IMR-90 (cell line): Measurements from ENCODE around the gene TSC1. TPM values are rescaled to one million over a fixed set of nuclear protein-coding genes. Genes with fewer than 3 reads are reported as not detected.
A peak's percentile ranks its signal among the peaks of the same experiment; 100 is the strongest.

ENCODE experiments used
- ATAC-seq: fragments of 200-7000 bp; cut with Tn5 transposase; 2 replicates; pipeline ENCODE4 v1.9.1; 2020; ENCODE audit warnings: low read depth, mild to moderate bottlenecking, moderate library complexity
- BruUV-seq: library from RNA; stranded (reverse); fragments of 400-500 nt; replicated peaks from 2 replicates; lab custom pipeline; 2021; lab: Mats Ljungman, UMichigan
- CTCF ChIA-PET: fragments of 300-600 bp; formaldehyde crosslinking; extraction: SDS; loops from one replicate; lab custom pipeline; 2021; ENCODE audit warnings: antibody characterized with exemption; lab: Yijun Ruan, JAX
- POLR2A ChIA-PET: fragments of 300-600 bp; sonication (Branson Sonifier 250); formaldehyde crosslinking; loops from one replicate; lab custom pipeline; 2022; ENCODE audit warnings: antibody characterized with exemption; ENCODE audit not compliant: unreplicated experiment; lab: Charles Lee
- DNase-seq: peaks from one replicate; pipeline ENCODE4 v3.0.0; 2013
- H2AFZ ChIP-seq: replicated peaks from 2 replicates; pipeline ENCODE3; 2013; ENCODE audit warnings: low read length, mild to moderate bottlenecking; ENCODE audit not compliant: poor library complexity
- H2AK5ac ChIP-seq: 2 replicates; pipeline ENCODE4 v1.6.1; 2013; ENCODE audit warnings: low read depth, low read length, inconsistent platforms
- H2AK9ac ChIP-seq: replicated peaks from 2 replicates; pipeline ENCODE3; 2013; ENCODE audit warnings: mild to moderate bottlenecking, low read depth, low read length, moderate library complexity; ENCODE audit not compliant: poor library complexity
- H2BK120ac ChIP-seq: 2 replicates; pipeline ENCODE4 v1.6.1; 2013; ENCODE audit warnings: low read depth, low read length, inconsistent platforms
- H2BK15ac ChIP-seq: 3 replicates; pipeline ENCODE4 v1.6.1; 2013; ENCODE audit warnings: low read depth, low read length, inconsistent platforms
- H2BK20ac ChIP-seq: 2 replicates; pipeline ENCODE4 v1.6.1; 2013; ENCODE audit warnings: low read depth, mild to moderate bottlenecking, inconsistent platforms, low read length, moderate library complexity
- H2BK5ac ChIP-seq: 2 replicates; pipeline ENCODE4 v1.6.1; 2013; ENCODE audit warnings: mild to moderate bottlenecking, low read depth, low read length, inconsistent platforms; ENCODE audit not compliant: poor library complexity, severe bottlenecking
- H3K14ac ChIP-seq: replicated peaks from 2 replicates; pipeline ENCODE4 v1.6.1; 2013; ENCODE audit warnings: low read depth, low read length, inconsistent platforms
- H3K18ac ChIP-seq: 2 replicates; pipeline ENCODE4 v1.6.1; 2013; ENCODE audit warnings: low read depth, low read length, control low read depth
- H3K23ac ChIP-seq: 2 replicates; pipeline ENCODE4 v1.6.1; 2013; ENCODE audit warnings: low read depth, low read length, inconsistent platforms
- H3K27ac ChIP-seq: 2 replicates; pipeline ENCODE4 v1.5.1; 2013; ENCODE audit warnings: mild to moderate bottlenecking, control low read depth, low read length; ENCODE audit not compliant: insufficient read depth
- H3K27me3 ChIP-seq: 2 replicates; pipeline ENCODE4 v1.6.1; 2013; ENCODE audit warnings: low read length; ENCODE audit not compliant: control insufficient read depth, insufficient read depth
- H3K36me3 ChIP-seq: 2 replicates; pipeline ENCODE4 v1.6.1; 2013; ENCODE audit warnings: low read length, mixed read lengths; ENCODE audit not compliant: control insufficient read depth, insufficient read depth
- H3K4ac ChIP-seq: 2 replicates; pipeline ENCODE4 v1.6.1; 2013; ENCODE audit warnings: low read depth, low read length, inconsistent platforms
- H3K4me1 ChIP-seq: 2 replicates; pipeline ENCODE4 v1.6.1; 2013; ENCODE audit warnings: low read length, mixed read lengths; ENCODE audit not compliant: control insufficient read depth, insufficient read depth
- H3K4me2 ChIP-seq: 2 replicates; pipeline ENCODE4 v1.6.1; 2013; ENCODE audit warnings: low read depth, mild to moderate bottlenecking, control low read depth, low read length, moderate library complexity
- H3K4me3 ChIP-seq: 2 replicates; pipeline ENCODE4 v1.5.1; 2013; ENCODE audit warnings: low read depth, mild to moderate bottlenecking, control low read depth, low read length, moderate library complexity; ENCODE audit not compliant: insufficient read depth
- H3K56ac ChIP-seq: 2 replicates; pipeline ENCODE4 v1.6.1; 2013; ENCODE audit warnings: low read length, inconsistent platforms; ENCODE audit not compliant: insufficient read depth; ENCODE audit errors: extremely low read depth
- H3K79me1 ChIP-seq, 2 experiments: 2 replicates each; pipeline ENCODE4 v1.6.1; 2013; ENCODE audit warnings: low read length in 2 of 2, inconsistent platforms in 1 of 2, low read depth in 1 of 2
- H3K9ac ChIP-seq: 2 replicates; pipeline ENCODE4 v1.6.1; 2013; ENCODE audit warnings: low read depth, low read length, control low read depth
- H3K9me1 ChIP-seq: 2 replicates; pipeline ENCODE4 v1.6.1; 2013; ENCODE audit warnings: low read length, inconsistent platforms; ENCODE audit not compliant: insufficient read depth
- H3K9me3 ChIP-seq: 2 replicates; pipeline ENCODE4 v1.6.1; 2013; ENCODE audit warnings: low read length; ENCODE audit not compliant: control insufficient read depth, insufficient read depth
- H4K20me1 ChIP-seq: 2 replicates; pipeline ENCODE4 v1.6.1; 2013; ENCODE audit warnings: low read length, inconsistent platforms; ENCODE audit not compliant: insufficient read depth
- H4K5ac ChIP-seq: 2 replicates; pipeline ENCODE4 v1.6.1; 2013; ENCODE audit warnings: mild to moderate bottlenecking, low read depth, low read length, control low read depth
- H4K8ac ChIP-seq, 2 experiments: 2 replicates each; pipeline ENCODE4 v1.6.1; 2013; ENCODE audit warnings: low read depth in 2 of 2, low read length in 2 of 2, control low read depth in 1 of 2, inconsistent platforms in 1 of 2
- H4K91ac ChIP-seq: 2 replicates; pipeline ENCODE4 v1.6.1; 2013; ENCODE audit warnings: low read depth, low read length, inconsistent platforms; ENCODE audit not compliant: insufficient read depth
- CHD1 ChIP-seq: IDR thresholded peaks from 2 replicates; pipeline ENCODE4 v1.6.1; 2012; ENCODE audit warnings: low read depth, low read length, improper control_type of control experiment
- ELK1 ChIP-seq: fragments of 150-350 bp; IDR thresholded peaks from 2 replicates; pipeline ENCODE4 v1.6.1; 2016; ENCODE audit warnings: low read depth, mild to moderate bottlenecking, low read length, moderate library complexity, borderline replicate concordance
- NFE2L2 ChIP-seq: fragments of 150-350 bp; IDR thresholded peaks from 2 replicates; pipeline ENCODE4 v1.6.1; 2016; ENCODE audit warnings: low read depth, mild to moderate bottlenecking, low read length
- POLR2A ChIP-seq: IDR thresholded peaks from 2 replicates; pipeline ENCODE4 v1.6.1; 2012; ENCODE audit warnings: mild to moderate bottlenecking, low read depth, low read length
- RAD21 ChIP-seq: IDR thresholded peaks from 2 replicates; pipeline ENCODE4 v1.6.1; 2012; ENCODE audit warnings: low read length, improper control_type of control experiment
- WGBS, 2 experiments: methylation state at CpG; one replicate each; pipeline versions ENCODE4 v1.1.5 to v1.1.7; 2013; ENCODE audit warnings: missing lambda C conversion rate in 2 of 2; ENCODE audit not compliant: insufficient read length in 1 of 2; ENCODE audit errors: extremely low coverage in 2 of 2; 5-methylcytosine and 5-hydroxymethylcytosine counted together
- dilution Hi-C: fragments of 300-500 bp; cut with HindIII; formaldehyde crosslinking; loops from one replicate; pipeline ENCODE4 v1.14.3; 2018; ENCODE audit warnings: low sequenced_read_pairs; ENCODE audit not compliant: unreplicated experiment
- in situ Hi-C: fragments of 300-500 bp; cut with MboI; formaldehyde crosslinking; loops from 3 replicates; pipeline ENCODE4 v1.14.3; 2019; ENCODE audit warnings: low sequenced_read_pairs, inconsistent platforms, mixed read lengths
- intact Hi-C: fragments of 100-400 bp; cut with micrococcal nuclease; formaldehyde crosslinking; loops from 2 replicates; pipeline ENCODE4 v1.10.0; 2022
- polyA plus RNA-seq, 3 experiments: library from polyadenylated mRNA; depleted of rRNA; stranded (reverse); fragments of >200 nt; gene quantifications; 2 replicates each; pipeline ENCODE4 v1.2.3, GENCODE V29; 2012; ENCODE audit warnings: low replicate concordance in 1 of 3
- total RNA-seq: library from RNA; depleted of rRNA; stranded (reverse); fragments of >200 nt; gene quantifications from 2 replicates; pipeline ENCODE4 v1.2.3, GENCODE V29; 2012
- TF ChIP-seq, protein P1 (sequence below): fragments of 150-350 bp; IDR thresholded peaks from 2 replicates; pipeline ENCODE4 v1.6.1; 2017; ENCODE audit warnings: mild to moderate bottlenecking, antibody characterized with exemption, low read length, low read depth
- TF ChIP-seq, protein P2 (sequence below): conservative IDR thresholded peaks from 2 replicates; pipeline ENCODE4 v1.5.1; 2012; ENCODE audit warnings: mild to moderate bottlenecking, low read depth, low read length, improper control_type of control experiment

TSC1 gene
- total and polyA plus RNA-seq, 2 of the 4 experiments (the other 2 are of a cell fraction), result 25.7 to 56.3 TPM

DNA sequence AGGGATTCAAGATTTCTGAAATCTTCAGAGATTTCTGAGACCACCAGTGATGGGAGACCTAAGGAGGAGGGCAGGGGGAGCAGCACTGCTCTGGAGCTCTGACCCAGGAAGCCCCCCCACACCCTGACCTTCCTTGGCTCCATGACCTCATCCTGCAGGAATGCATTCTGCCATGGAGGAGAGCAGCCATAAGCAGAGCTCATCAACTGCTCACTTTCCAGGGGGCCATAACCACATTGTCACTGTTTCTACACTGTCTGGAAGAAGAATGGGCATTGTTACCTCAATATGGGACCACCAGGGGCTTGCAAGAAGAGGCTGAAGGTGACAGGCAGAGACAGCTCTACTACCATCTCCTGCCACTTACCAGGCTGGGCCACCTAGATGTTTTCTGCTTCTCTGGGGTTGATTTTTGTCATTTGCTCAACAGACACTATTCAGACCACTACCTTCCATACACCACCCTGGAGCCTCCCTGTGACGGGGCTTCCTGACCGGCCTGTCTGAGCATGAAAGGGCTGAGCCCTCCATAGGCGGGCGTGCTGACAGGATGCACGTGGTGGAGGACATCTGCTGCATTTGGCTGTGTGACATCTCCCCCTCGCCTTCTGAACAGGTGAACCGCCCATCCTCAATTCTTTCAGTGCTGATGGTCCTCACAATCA is 2.3 kb upstream of the TSC1 start:
- H3K56ac ChIP-seq, result no peak overlapping the region
- H2BK15ac ChIP-seq, result peak overlapping the region; percentile 88
- peak overlapping the region; percentile 94 for H2BK120ac ChIP-seq
- peak overlapping the region; percentile 44 to 98 for H4K8ac ChIP-seq
- H3K4me1 ChIP-seq, result peaks cover 19% of the 10 kb centered on the region
- H3K4me3 ChIP-seq, result no peak overlapping the region
- WGBS, 2 experiments, result 80% methylated on average over 1 of the region's 7 CpGs; no CpG with 5 or more reads in 1 of the 2 experiments
- peak; percentile 56 for DNase-seq
- peak overlapping the region; percentile 97 for H3K14ac ChIP-seq
- H4K5ac ChIP-seq, result peak overlapping the region; percentile 95
- H3K9me1 ChIP-seq, result peaks cover 17% of the 10 kb centered on the region
- peak; percentile 36 for ATAC-seq
- peak overlapping the region; percentile 53 for H3K18ac ChIP-seq
- no peak overlapping the region for H3K9ac ChIP-seq
- TF ChIP-seq, protein P1, sequence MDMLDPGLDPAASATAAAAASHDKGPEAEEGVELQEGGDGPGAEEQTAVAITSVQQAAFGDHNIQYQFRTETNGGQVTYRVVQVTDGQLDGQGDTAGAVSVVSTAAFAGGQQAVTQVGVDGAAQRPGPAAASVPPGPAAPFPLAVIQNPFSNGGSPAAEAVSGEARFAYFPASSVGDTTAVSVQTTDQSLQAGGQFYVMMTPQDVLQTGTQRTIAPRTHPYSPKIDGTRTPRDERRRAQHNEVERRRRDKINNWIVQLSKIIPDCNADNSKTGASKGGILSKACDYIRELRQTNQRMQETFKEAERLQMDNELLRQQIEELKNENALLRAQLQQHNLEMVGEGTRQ, result no peak
- TF ChIP-seq, protein P2, sequence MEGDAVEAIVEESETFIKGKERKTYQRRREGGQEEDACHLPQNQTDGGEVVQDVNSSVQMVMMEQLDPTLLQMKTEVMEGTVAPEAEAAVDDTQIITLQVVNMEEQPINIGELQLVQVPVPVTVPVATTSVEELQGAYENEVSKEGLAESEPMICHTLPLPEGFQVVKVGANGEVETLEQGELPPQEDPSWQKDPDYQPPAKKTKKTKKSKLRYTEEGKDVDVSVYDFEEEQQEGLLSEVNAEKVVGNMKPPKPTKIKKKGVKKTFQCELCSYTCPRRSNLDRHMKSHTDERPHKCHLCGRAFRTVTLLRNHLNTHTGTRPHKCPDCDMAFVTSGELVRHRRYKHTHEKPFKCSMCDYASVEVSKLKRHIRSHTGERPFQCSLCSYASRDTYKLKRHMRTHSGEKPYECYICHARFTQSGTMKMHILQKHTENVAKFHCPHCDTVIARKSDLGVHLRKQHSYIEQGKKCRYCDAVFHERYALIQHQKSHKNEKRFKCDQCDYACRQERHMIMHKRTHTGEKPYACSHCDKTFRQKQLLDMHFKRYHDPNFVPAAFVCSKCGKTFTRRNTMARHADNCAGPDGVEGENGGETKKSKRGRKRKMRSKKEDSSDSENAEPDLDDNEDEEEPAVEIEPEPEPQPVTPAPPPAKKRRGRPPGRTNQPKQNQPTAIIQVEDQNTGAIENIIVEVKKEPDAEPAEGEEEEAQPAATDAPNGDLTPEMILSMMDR, result no peak
- TF ChIP-seq RAD21 (no peak), POLR2A (no peak), NFE2L2 (no peak), CHD1 (no peak), ELK1 (no peak)
- peak overlapping the region; percentile 94 for H3K4ac ChIP-seq
- H3K79me1 ChIP-seq, result peaks cover 10 to 32% of the 10 kb centered on the region in 2 experiments; a peak in 3 of 4 replicates
- no peaks in the 10 kb centered on the region for H3K36me3 ChIP-seq
- in situ Hi-C loops, result no loop called here
- H3K9me3 ChIP-seq, result no peaks in the 10 kb centered on the region
- no peaks in the 10 kb centered on the region for H3K27me3 ChIP-seq
- H3K23ac ChIP-seq, result peak overlapping the region; percentile 70
- peak overlapping the region; percentile 62 for H2BK5ac ChIP-seq
- no TSS peak for BruUV-seq
- no peak overlapping the region for H3K4me2 ChIP-seq
- H3K27ac ChIP-seq, result peak overlapping the region; percentile 3
- H4K20me1 ChIP-seq, result peaks cover 7% of the 10 kb centered on the region; the same call in 1 of the 2 replicates
- CTCF ChIA-PET, result interaction anchor here (0.7 to 1.2 kb wide), 3 partner anchors 16 to 75 kb away, joined by 3 read pairs; no protein-coding TSS in a partner anchor
- H2AK9ac ChIP-seq, result peak overlapping the region; percentile 57
- H4K91ac ChIP-seq, result peak overlapping the region; percentile 98
- peak overlapping the region; percentile 91 for H2AFZ ChIP-seq
- intact Hi-C loops, result no loop called here
- H2AK5ac ChIP-seq, result peak overlapping the region; percentile 88
- POLR2A ChIA-PET, result no interaction called here
- peak overlapping the region; percentile 92 for H2BK20ac ChIP-seq
- dilution Hi-C loops, result no loop called here
